SK-N-SH (cell line): Measurements from ENCODE around the gene SPDYC. TPM values are rescaled to one million over a fixed set of nuclear protein-coding genes. Genes with fewer than 3 reads are reported as not detected.

Source experiments
- CTCF ChIA-PET: fragments of 300-600, 350-600 bp; formaldehyde crosslinking; extraction: SDS; loops from one replicate; lab custom pipeline; 2021; lab: Yijun Ruan, JAX
- POLR2A ChIA-PET: fragments of 350-600 bp; sonication (Branson Sonifier 250); formaldehyde crosslinking; extraction: SDS; loops from one replicate; lab custom pipeline; 2020; ENCODE audit warnings: antibody characterized with exemption, inconsistent platforms; lab: Yijun Ruan, JAX
- DNase-seq: peaks from one replicate; pipeline ENCODE4 v3.0.0; 2012
- H2AFZ ChIP-seq: fragments of 200-600 bp; sonication (generic); 2 replicates; pipeline ENCODE4 v1.8.1; 2016; ENCODE audit warnings: antibody characterized with exemption, mild to moderate bottlenecking, low read depth
- H3F3A ChIP-seq: fragments of 200-600 bp; sonication (generic); replicated peaks from 2 replicates; pipeline ENCODE3; 2016; ENCODE audit warnings: antibody characterized with exemption, mild to moderate bottlenecking; ENCODE audit not compliant: insufficient read depth
- H3K27ac ChIP-seq, 2 experiments: fragments of 200-500 bp in 1 of 2; fragments of 200-600 bp in 1 of 2; sonication (Bioruptor generic) in 1 of 2; sonication (generic), shearing (Covaris generic) in 1 of 2; 2 replicates each; pipeline versions ENCODE4 v1.5.1 to v1.6.1; 2014 to 2016; ENCODE audit warnings: low read depth in 2 of 2, inconsistent platforms in 1 of 2, low read length in 1 of 2, mild to moderate bottlenecking in 1 of 2, mixed read lengths in 1 of 2
- H3K27me3 ChIP-seq: fragments of 200-600 bp; sonication (generic), shearing (Covaris generic); 2 replicates; pipeline ENCODE4 v1.6.1; 2016; ENCODE audit warnings: mixed run types; ENCODE audit not compliant: insufficient read depth
- H3K36me3 ChIP-seq, 2 experiments: fragments of 200-500 bp in 1 of 2; fragments of 200-600 bp in 1 of 2; sonication (Bioruptor generic) in 1 of 2; sonication (generic) in 1 of 2; replicated peaks in 1 of 2; 2 replicates each; pipeline versions ENCODE3 to v1.5.1; 2014 to 2016; ENCODE audit warnings: low read length in 1 of 2, mild to moderate bottlenecking in 1 of 2; ENCODE audit not compliant: insufficient read depth in 2 of 2, control insufficient read depth in 1 of 2
- H3K4me1 ChIP-seq, 2 experiments: fragments of 200-500 bp in 1 of 2; fragments of 200-600 bp in 1 of 2; sonication (Bioruptor generic) in 1 of 2; sonication (generic), shearing (Covaris generic) in 1 of 2; 2 replicates each; pipeline versions ENCODE4 v1.5.1 to v1.6.1; 2014 to 2016; ENCODE audit warnings: low read depth in 1 of 2, low read length in 1 of 2, mixed run types in 1 of 2; ENCODE audit not compliant: insufficient read depth in 2 of 2, control insufficient read depth in 1 of 2
- H3K4me2 ChIP-seq: fragments of 200-600 bp; sonication (generic), shearing (Covaris generic); 2 replicates; pipeline ENCODE4 v1.6.1; 2017; ENCODE audit warnings: mixed run types
- H3K4me3 ChIP-seq, 2 experiments: fragments of 200-500 bp in 1 of 2; fragments of 200-600 bp in 1 of 2; sonication (Bioruptor generic) in 1 of 2; sonication (generic), shearing (Covaris generic) in 1 of 2; 2 replicates each; pipeline versions ENCODE4 v1.5.1 to v1.8.1; 2014 to 2016; ENCODE audit warnings: low read depth in 2 of 2, inconsistent platforms in 1 of 2, low read length in 1 of 2, mild to moderate bottlenecking in 1 of 2, mixed read lengths in 1 of 2, moderate library complexity in 1 of 2
- H3K79me2 ChIP-seq: fragments of 200-600 bp; sonication (generic); 2 replicates; pipeline ENCODE4 v1.8.1; 2017; ENCODE audit warnings: mild to moderate bottlenecking; ENCODE audit not compliant: insufficient read depth
- H3K9ac ChIP-seq: fragments of 200-600 bp; sonication (generic); 2 replicates; pipeline ENCODE4 v1.6.1; 2017; ENCODE audit warnings: mixed run types
- H3K9me2 ChIP-seq: fragments of 200-600 bp; sonication (generic); 2 replicates; pipeline ENCODE4 v1.6.1; 2017; ENCODE audit warnings: mixed run types
- H3K9me3 ChIP-seq: fragments of 200-600 bp; sonication (generic); 2 replicates; pipeline ENCODE4 v1.6.1; 2017; ENCODE audit warnings: mixed run types, mild to moderate bottlenecking, moderate library complexity
- H4K20me1 ChIP-seq: fragments of 200-600 bp; sonication (generic); 2 replicates; pipeline ENCODE4 v1.6.1; 2017; ENCODE audit warnings: mild to moderate bottlenecking, mixed run types; ENCODE audit not compliant: insufficient read depth
- EP300 ChIP-seq, 2 experiments: IDR thresholded peaks; 2 replicates each; pipeline versions ENCODE4 v1.4.0 to v1.6.1; 2012; ENCODE audit warnings: borderline replicate concordance in 1 of 2, low read depth in 1 of 2, low read length in 1 of 2
- FOXM1 ChIP-seq: IDR thresholded peaks from 2 replicates; pipeline ENCODE4 v1.4.0; 2012; ENCODE audit warnings: low read depth, mild to moderate bottlenecking
- GABPA ChIP-seq: IDR thresholded peaks from 2 replicates; pipeline ENCODE4 v1.4.0; 2012; ENCODE audit warnings: low read depth, mild to moderate bottlenecking
- GATA2 ChIP-seq: sonication (generic); formaldehyde crosslinking; IDR thresholded peaks from 2 replicates; pipeline ENCODE4 v1.5.0; 2020; ENCODE audit warnings: mild to moderate bottlenecking, missing genetic modification reagents
- JUND ChIP-seq: IDR thresholded peaks from 2 replicates; pipeline ENCODE4 v1.4.0; 2012
- NFIC ChIP-seq: IDR thresholded peaks from 2 replicates; pipeline ENCODE4 v1.4.0; 2012; ENCODE audit warnings: borderline replicate concordance
- NRF1 ChIP-seq: IDR thresholded peaks from 2 replicates; pipeline ENCODE4 v1.6.1; 2012; ENCODE audit warnings: low read depth, mild to moderate bottlenecking, low read length
- RCOR1 ChIP-seq: fragments of 150-350 bp; IDR thresholded peaks from 2 replicates; pipeline ENCODE4 v1.6.1; 2017; ENCODE audit warnings: antibody characterized with exemption, low read length
- RFX5 ChIP-seq: IDR thresholded peaks from 2 replicates; pipeline ENCODE4 v1.6.1; 2012; ENCODE audit warnings: mild to moderate bottlenecking, improper control_type of control experiment, low read length
- SMC3 ChIP-seq: IDR thresholded peaks from 2 replicates; pipeline ENCODE4 v1.6.1; 2012; ENCODE audit warnings: low read depth, low read length, improper control_type of control experiment
- TCF12 ChIP-seq: IDR thresholded peaks from 2 replicates; pipeline ENCODE4 v1.4.0; 2012
- TEAD4 ChIP-seq: IDR thresholded peaks from 2 replicates; pipeline ENCODE4 v1.4.0; 2012; ENCODE audit warnings: mild to moderate bottlenecking, borderline replicate concordance; ENCODE audit not compliant: insufficient read depth
- WGBS: methylation state at CpG from one replicate; pipeline ENCODE4 v1.1.6; 2017; ENCODE audit warnings: low lambda C conversion rate; 5-methylcytosine and 5-hydroxymethylcytosine counted together
- polyA plus RNA-seq, 3 experiments: library from polyadenylated mRNA; depleted of rRNA; stranded (reverse); fragments of >200 nt; gene quantifications; 2 replicates each; pipeline ENCODE4 v1.2.3, GENCODE V29; 2012
- TF ChIP-seq, protein P1 (sequence below): IDR thresholded peaks from 2 replicates; pipeline ENCODE4; 2012
- TF ChIP-seq, protein P2 (sequence below): fragments of 150-350 bp; IDR thresholded peaks from 2 replicates; pipeline ENCODE4 v1.6.1; 2016; ENCODE audit warnings: mild to moderate bottlenecking, low read depth, low read length
- TF ChIP-seq, protein P3 (sequence below): IDR thresholded peaks from 2 replicates; pipeline ENCODE4 v1.4.0; 2012; ENCODE audit warnings: low read depth, borderline replicate concordance
- TF ChIP-seq, protein P4 (sequence below): fragments of 150-350 bp; IDR thresholded peaks from 2 replicates; pipeline ENCODE4 v1.6.1; 2017; ENCODE audit warnings: antibody characterized with exemption, low read length, low read depth, borderline replicate concordance
- TF ChIP-seq, protein P5 (sequence below): IDR thresholded peaks from 2 replicates; pipeline ENCODE4 v1.6.1; 2012; ENCODE audit warnings: mild to moderate bottlenecking, low read depth, low read length, moderate library complexity

Gene SPDYC
- polyA plus RNA-seq, 1 of the 3 experiments (the other 2 are of a cell fraction) = not detected

DNA sequence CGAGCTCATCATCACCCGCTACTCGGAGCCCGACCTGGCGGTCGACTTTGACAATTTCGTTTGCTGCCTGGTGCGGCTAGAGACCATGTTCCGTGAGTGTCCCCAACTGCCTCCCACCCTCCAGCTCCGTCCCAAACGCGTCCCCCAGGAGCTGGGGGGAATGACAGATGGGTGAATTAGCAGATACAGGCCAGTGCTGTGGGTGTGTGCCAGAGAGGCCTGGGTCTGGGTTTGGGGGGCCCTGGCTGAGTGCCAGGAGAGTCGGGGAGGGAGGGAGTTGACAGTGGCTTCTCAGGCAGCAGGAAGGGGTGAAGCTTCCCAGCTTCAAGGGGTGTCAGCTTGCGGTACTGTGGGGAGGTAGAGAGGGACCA, 40.3 kb downstream of the SPDYC start:
- Histone ChIP-seq H3K4me2 (no peak overlapping the region), H3K4me1 (no peaks in the 10 kb centered on the region), H3K79me2 (no peaks in the 10 kb centered on the region), H3K27ac (no peak overlapping the region)
- TF ChIP-seq, protein P1, sequence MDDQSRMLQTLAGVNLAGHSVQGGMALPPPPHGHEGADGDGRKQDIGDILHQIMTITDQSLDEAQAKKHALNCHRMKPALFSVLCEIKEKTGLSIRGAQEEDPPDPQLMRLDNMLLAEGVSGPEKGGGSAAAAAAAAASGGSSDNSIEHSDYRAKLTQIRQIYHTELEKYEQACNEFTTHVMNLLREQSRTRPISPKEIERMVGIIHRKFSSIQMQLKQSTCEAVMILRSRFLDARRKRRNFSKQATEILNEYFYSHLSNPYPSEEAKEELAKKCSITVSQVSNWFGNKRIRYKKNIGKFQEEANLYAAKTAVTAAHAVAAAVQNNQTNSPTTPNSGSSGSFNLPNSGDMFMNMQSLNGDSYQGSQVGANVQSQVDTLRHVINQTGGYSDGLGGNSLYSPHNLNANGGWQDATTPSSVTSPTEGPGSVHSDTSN = no peak
- TF ChIP-seq RCOR1 = no peak
- TF ChIP-seq, all 33 proteins: peak for 0
- Histone ChIP-seq H3K4me3 (no peak overlapping the region), H3K9me2 (no peaks in the 10 kb centered on the region), H2AFZ (no peak overlapping the region), H3F3A (peaks cover under 1% of the 10 kb centered on the region), H4K20me1 (no peaks in the 10 kb centered on the region), H3K9me3 (no peaks in the 10 kb centered on the region), H3K36me3 (peaks cover 17 to 46% of the 10 kb centered on the region in 2 experiments), H3K9ac (no peak overlapping the region), H3K27me3 (no peaks in the 10 kb centered on the region)
- DNase-seq = no peak
- POLR2A ChIA-PET = no interaction called here
- 85% methylated on average over 14 of the region's 14 CpGs for WGBS
- CTCF ChIA-PET = interaction anchor here (1.0 to 2.0 kb wide), 2 partner anchors 34 to 119 kb away, joined by 3 to 10 read pairs; no protein-coding TSS in a partner anchor

DNA sequence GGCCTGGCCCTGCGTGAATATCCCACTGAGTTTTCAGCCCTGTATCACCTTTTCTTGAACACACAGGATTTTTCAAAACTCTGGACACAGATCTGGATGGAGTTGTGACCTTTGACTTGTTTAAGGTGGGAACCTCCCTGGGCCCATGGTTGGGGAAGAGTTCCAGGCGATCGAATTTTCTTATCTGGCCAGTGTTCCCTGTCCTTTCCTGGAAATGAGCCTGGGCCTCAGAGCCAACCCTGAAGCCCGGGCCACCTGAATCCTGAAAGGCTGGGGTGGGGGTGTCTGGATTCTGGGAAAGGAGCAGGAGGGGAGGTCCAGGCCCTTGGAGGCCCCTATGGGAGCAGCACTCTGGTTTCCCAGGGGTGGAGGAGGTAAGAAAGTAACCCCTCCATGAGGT, 40.7 kb downstream of the SPDYC start:
- peaks cover 14 to 42% of the 10 kb centered on the region in 2 experiments for H3K36me3 ChIP-seq
- no peaks in the 10 kb centered on the region for H3K79me2 ChIP-seq
- H3K9ac ChIP-seq = no peak overlapping the region
- ChIA-PET POLR2A (no interaction called here), CTCF (interaction anchor here (1.0 to 2.0 kb wide), 3 partner anchors 14 to 119 kb away, joined by 3 to 10 read pairs (median 3); no protein-coding TSS in a partner anchor)
- H4K20me1 ChIP-seq = no peaks in the 10 kb centered on the region
- H3F3A ChIP-seq = peaks cover 3% of the 10 kb centered on the region
- H2AFZ ChIP-seq = no peak overlapping the region
- no peak overlapping the region for H3K4me2 ChIP-seq
- no peaks in the 10 kb centered on the region for H3K9me2 ChIP-seq
- H3K9me3 ChIP-seq = no peaks in the 10 kb centered on the region
- H3K27me3 ChIP-seq = no peaks in the 10 kb centered on the region
- no peak overlapping the region for H3K27ac ChIP-seq
- no peak for DNase-seq
- no peak overlapping the region for H3K4me3 ChIP-seq
- 87% methylated on average over 3 of the region's 4 CpGs for WGBS
- no peaks in the 10 kb centered on the region for H3K4me1 ChIP-seq
- no peak for TF ChIP-seq RFX5
- no peak for TF ChIP-seq FOXM1
- no peak for TF ChIP-seq GABPA
- TF ChIP-seq, protein P2, sequence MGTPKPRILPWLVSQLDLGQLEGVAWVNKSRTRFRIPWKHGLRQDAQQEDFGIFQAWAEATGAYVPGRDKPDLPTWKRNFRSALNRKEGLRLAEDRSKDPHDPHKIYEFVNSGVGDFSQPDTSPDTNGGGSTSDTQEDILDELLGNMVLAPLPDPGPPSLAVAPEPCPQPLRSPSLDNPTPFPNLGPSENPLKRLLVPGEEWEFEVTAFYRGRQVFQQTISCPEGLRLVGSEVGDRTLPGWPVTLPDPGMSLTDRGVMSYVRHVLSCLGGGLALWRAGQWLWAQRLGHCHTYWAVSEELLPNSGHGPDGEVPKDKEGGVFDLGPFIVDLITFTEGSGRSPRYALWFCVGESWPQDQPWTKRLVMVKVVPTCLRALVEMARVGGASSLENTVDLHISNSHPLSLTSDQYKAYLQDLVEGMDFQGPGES = no peak
- no peak for TF ChIP-seq JUND
- TF ChIP-seq, protein P3, sequence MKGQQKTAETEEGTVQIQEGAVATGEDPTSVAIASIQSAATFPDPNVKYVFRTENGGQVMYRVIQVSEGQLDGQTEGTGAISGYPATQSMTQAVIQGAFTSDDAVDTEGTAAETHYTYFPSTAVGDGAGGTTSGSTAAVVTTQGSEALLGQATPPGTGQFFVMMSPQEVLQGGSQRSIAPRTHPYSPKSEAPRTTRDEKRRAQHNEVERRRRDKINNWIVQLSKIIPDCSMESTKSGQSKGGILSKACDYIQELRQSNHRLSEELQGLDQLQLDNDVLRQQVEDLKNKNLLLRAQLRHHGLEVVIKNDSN = no peak
- TF ChIP-seq, protein P4, sequence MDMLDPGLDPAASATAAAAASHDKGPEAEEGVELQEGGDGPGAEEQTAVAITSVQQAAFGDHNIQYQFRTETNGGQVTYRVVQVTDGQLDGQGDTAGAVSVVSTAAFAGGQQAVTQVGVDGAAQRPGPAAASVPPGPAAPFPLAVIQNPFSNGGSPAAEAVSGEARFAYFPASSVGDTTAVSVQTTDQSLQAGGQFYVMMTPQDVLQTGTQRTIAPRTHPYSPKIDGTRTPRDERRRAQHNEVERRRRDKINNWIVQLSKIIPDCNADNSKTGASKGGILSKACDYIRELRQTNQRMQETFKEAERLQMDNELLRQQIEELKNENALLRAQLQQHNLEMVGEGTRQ = no peak
- no peak for TF ChIP-seq SMC3
- TF ChIP-seq TEAD4 = no peak
- TF ChIP-seq GATA2 = no peak
- TF ChIP-seq NRF1 = no peak
- no peak for TF ChIP-seq EP300 (IDR thresholded peaks at IDR 0.05; ENCODE audit: borderline replicate concordance in 1 of 2, low read depth in 1 of 2, low read length in 1 of 2)
- no peak for TF ChIP-seq NFIC
- no peak for TF ChIP-seq TCF12
- TF ChIP-seq, protein P5, sequence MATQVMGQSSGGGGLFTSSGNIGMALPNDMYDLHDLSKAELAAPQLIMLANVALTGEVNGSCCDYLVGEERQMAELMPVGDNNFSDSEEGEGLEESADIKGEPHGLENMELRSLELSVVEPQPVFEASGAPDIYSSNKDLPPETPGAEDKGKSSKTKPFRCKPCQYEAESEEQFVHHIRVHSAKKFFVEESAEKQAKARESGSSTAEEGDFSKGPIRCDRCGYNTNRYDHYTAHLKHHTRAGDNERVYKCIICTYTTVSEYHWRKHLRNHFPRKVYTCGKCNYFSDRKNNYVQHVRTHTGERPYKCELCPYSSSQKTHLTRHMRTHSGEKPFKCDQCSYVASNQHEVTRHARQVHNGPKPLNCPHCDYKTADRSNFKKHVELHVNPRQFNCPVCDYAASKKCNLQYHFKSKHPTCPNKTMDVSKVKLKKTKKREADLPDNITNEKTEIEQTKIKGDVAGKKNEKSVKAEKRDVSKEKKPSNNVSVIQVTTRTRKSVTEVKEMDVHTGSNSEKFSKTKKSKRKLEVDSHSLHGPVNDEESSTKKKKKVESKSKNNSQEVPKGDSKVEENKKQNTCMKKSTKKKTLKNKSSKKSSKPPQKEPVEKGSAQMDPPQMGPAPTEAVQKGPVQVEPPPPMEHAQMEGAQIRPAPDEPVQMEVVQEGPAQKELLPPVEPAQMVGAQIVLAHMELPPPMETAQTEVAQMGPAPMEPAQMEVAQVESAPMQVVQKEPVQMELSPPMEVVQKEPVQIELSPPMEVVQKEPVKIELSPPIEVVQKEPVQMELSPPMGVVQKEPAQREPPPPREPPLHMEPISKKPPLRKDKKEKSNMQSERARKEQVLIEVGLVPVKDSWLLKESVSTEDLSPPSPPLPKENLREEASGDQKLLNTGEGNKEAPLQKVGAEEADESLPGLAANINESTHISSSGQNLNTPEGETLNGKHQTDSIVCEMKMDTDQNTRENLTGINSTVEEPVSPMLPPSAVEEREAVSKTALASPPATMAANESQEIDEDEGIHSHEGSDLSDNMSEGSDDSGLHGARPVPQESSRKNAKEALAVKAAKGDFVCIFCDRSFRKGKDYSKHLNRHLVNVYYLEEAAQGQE = no peak
